SU-DHL-6 (cell line): ENCODE results near the gene GRIA2.

ENCODE experiments used
- H2AFZ ChIP-seq: fragments of 200-600 bp; sonication (generic); 2 replicates; pipeline ENCODE4 v1.6.1; 2014; ENCODE audit warnings: low read depth, mild to moderate bottlenecking, moderate library complexity, mixed read lengths, antibody characterized with exemption, low read length; ENCODE audit not compliant: severe bottlenecking
- H3F3A ChIP-seq: fragments of 200-600 bp; shearing (Covaris generic); 2 replicates; pipeline ENCODE4 v1.6.0; 2016; ENCODE audit warnings: antibody characterized with exemption, mild to moderate bottlenecking; ENCODE audit not compliant: insufficient read depth
- H3K27ac ChIP-seq: fragments of 200-600 bp; sonication (generic); 2 replicates; pipeline ENCODE4 v1.5.1; 2016; ENCODE audit warnings: low read depth, mild to moderate bottlenecking, low read length, moderate library complexity, mixed read lengths
- H3K27me3 ChIP-seq: fragments of 200-600 bp; sonication (generic), shearing (Covaris generic); 2 replicates; pipeline ENCODE4 v1.6.0; 2014; ENCODE audit warnings: mild to moderate bottlenecking, low read length
- H3K36me3 ChIP-seq: fragments of 200-600 bp; sonication (generic); 2 replicates; pipeline ENCODE4 v1.6.1; 2014; ENCODE audit warnings: mild to moderate bottlenecking, low read length, mixed read lengths
- H3K4me2 ChIP-seq: fragments of 300-600, 200-600 bp; shearing (Covaris generic), sonication (generic); 2 replicates; pipeline ENCODE4 v1.6.0; 2014; ENCODE audit warnings: low read length, low read depth, mild to moderate bottlenecking; ENCODE audit not compliant: poor library complexity, severe bottlenecking
- H3K4me3 ChIP-seq: fragments of 200-600 bp; sonication (generic); 2 replicates; pipeline ENCODE4 v1.5.1; 2014; ENCODE audit warnings: antibody characterized with exemption, low read length, mild to moderate bottlenecking, mixed read lengths; ENCODE audit not compliant: insufficient read depth, poor library complexity, severe bottlenecking
- H3K79me2 ChIP-seq: fragments of 200-600 bp; sonication (generic); 2 replicates; pipeline ENCODE4 v1.6.1; 2014; ENCODE audit warnings: mild to moderate bottlenecking, low read length, moderate library complexity; ENCODE audit not compliant: insufficient read depth
- H3K9ac ChIP-seq: fragments of 200-600 bp; sonication (generic); 2 replicates; pipeline ENCODE4 v1.7.0; 2014; ENCODE audit warnings: mild to moderate bottlenecking, low read length
- H3K9me2 ChIP-seq: fragments of 200-600 bp; sonication (generic); replicated peaks from 2 replicates; pipeline ENCODE4 v1.6.1; 2014; ENCODE audit warnings: low read length; ENCODE audit not compliant: insufficient read depth
- H3K9me3 ChIP-seq: fragments of 200-600 bp; sonication (generic); 2 replicates; pipeline ENCODE4 v1.6.1; 2014; ENCODE audit warnings: low read length, mixed read lengths; ENCODE audit not compliant: insufficient read depth
- H4K20me1 ChIP-seq: fragments of 200-600 bp; sonication (generic); 2 replicates; pipeline ENCODE4 v1.6.1; 2014; ENCODE audit warnings: low read depth, mild to moderate bottlenecking, antibody characterized with exemption, low read length, moderate library complexity, mixed read lengths
- CTCF ChIP-seq: fragments of 200-600 bp; sonication (generic); IDR thresholded peaks from one replicate; pipeline ENCODE4 v1.5.1; 2017; ENCODE audit warnings: antibody characterized with exemption, mild to moderate bottlenecking, low read length, moderate library complexity; ENCODE audit not compliant: insufficient read depth, poor library complexity, severe bottlenecking
- EZH2phosphoT487 ChIP-seq: fragments of 200-600 bp; sonication (generic), shearing (Covaris generic); conservative IDR thresholded peaks from 2 replicates; pipeline ENCODE4 v1.6.1; 2018; ENCODE audit warnings: mild to moderate bottlenecking, antibody characterized with exemption, low read length, moderate library complexity, mixed read lengths

GRIA2 gene

GRCh38 chr4:157372567-157372966, 152.0 kb downstream of the GRIA2 start:
- Histone ChIP-seq H3K27ac (no peak overlapping the region), H3K4me2 (no peak overlapping the region), H3K36me3 (no peaks in the 10 kb centered on the region), H3K9me3 (no peaks in the 10 kb centered on the region), H3K27me3 (no peaks in the 10 kb centered on the region), H4K20me1 (no peaks in the 10 kb centered on the region), H3K9ac (no peak overlapping the region), H2AFZ (no peak overlapping the region), H3K9me2 (no peaks in the 10 kb centered on the region), H3K4me3 (no peak overlapping the region), H3K79me2 (no peaks in the 10 kb centered on the region), H3F3A (no peaks in the 10 kb centered on the region)
- no peak for TF ChIP-seq CTCF
- no peak for TF ChIP-seq EZH2phosphoT487

- no peaks in the 10 kb centered on the region for H3K27me3 ChIP-seq
- no peak overlapping the region for H2AFZ ChIP-seq
- no peaks in the 10 kb centered on the region for H3F3A ChIP-seq
- H3K4me3 ChIP-seq: no peak overlapping the region
- no peaks in the 10 kb centered on the region for H3K36me3 ChIP-seq
- H3K27ac ChIP-seq: no peak overlapping the region
- H3K9ac ChIP-seq: no peak overlapping the region
- no peak overlapping the region for H3K4me2 ChIP-seq
- no peaks in the 10 kb centered on the region for H3K79me2 ChIP-seq
- no peaks in the 10 kb centered on the region for H4K20me1 ChIP-seq
- H3K9me3 ChIP-seq: no peaks in the 10 kb centered on the region
- H3K9me2 ChIP-seq: no peaks in the 10 kb centered on the region
- TF ChIP-seq EZH2phosphoT487: no peak
Measured at GRCh38 chr4:157389741-157390140, 169.2 kb downstream of the GRIA2 start.

- H3K4me3 ChIP-seq: no peak overlapping the region
- H3K27ac ChIP-seq: no peak overlapping the region
- no peaks in the 10 kb centered on the region for H3K79me2 ChIP-seq
- no peak overlapping the region for H3K9ac ChIP-seq
- H3K4me2 ChIP-seq: no peak overlapping the region
- H3K9me2 ChIP-seq: no peaks in the 10 kb centered on the region
- H3K36me3 ChIP-seq: no peaks in the 10 kb centered on the region
- TF ChIP-seq CTCF (no peak), EZH2phosphoT487 (no peak)
- H3K9me3 ChIP-seq: no peaks in the 10 kb centered on the region
- H4K20me1 ChIP-seq: no peaks in the 10 kb centered on the region
- no peaks in the 10 kb centered on the region for H3F3A ChIP-seq
- H3K27me3 ChIP-seq: no peaks in the 10 kb centered on the region
- no peak overlapping the region for H2AFZ ChIP-seq
Measured at GRCh38 chr4:157405070-157405469, 184.5 kb downstream of the GRIA2 start.
